ENCODE measurements around the gene RANBP3.

The RANBP3 gene

DNA sequence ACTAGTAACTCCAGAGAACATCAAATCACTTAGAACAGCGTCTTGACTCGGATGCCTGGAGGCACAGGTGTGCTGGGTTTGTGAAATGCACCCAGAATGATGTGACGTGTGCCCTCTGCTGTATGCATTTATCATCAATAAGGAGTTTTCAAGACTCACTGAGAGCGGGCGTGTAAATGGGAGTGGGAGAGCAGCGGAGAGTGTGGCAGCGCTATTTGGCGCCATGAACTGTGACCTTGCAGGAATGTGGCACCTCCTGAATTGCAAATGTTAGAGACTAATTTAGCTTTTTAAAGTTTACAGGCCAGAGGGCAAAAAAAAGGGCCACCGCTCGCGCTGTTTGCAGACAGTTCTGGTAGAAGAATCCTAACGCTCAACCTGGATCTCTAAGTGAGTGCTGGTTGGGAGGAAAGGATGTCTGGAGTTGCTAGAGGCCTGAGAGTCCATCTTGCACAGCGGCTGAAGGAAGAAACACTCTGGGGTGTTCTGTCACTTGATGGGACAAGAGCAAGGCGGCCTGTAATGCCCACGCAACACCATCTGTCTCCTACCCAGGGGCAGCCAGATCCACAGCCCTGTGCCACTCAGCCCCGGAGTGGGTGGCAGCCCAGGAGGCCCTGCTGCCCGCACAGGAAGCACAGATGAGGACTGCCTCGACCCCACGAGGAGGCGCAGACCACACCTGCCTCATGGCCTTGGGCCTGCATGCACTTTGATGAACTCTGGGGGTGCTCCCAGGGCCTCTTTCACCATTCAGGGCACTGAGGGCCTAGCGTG, 19.7 kb downstream of the RANBP3 start:
- TF ChIP-seq ZC3H10 (CRISPR knock-in tag; IDR thresholded peaks at IDR 0.05) (no peak), OSR1 (CRISPR knock-in tag; IDR thresholded peaks at IDR 0.05) (no peak), BACH2 (CRISPR knock-in tag; IDR thresholded peaks at IDR 0.05; ENCODE audit: borderline replicate concordance) (no peak), ZFP30 (CRISPR knock-in tag; IDR thresholded peaks at IDR 0.05) (no peak), TCF4 (CRISPR knock-in tag; IDR thresholded peaks at IDR 0.05; ENCODE audit: borderline replicate concordance) (no peak), ZNF565 (CRISPR knock-in tag; conservative IDR thresholded peaks at IDR 0.05; ENCODE audit: low read depth) (no peak), ARNTL (CRISPR knock-in tag; IDR thresholded peaks at IDR 0.05; ENCODE audit: borderline replicate concordance, low read depth) (no peak)
- TF ChIP-seq, protein P1, sequence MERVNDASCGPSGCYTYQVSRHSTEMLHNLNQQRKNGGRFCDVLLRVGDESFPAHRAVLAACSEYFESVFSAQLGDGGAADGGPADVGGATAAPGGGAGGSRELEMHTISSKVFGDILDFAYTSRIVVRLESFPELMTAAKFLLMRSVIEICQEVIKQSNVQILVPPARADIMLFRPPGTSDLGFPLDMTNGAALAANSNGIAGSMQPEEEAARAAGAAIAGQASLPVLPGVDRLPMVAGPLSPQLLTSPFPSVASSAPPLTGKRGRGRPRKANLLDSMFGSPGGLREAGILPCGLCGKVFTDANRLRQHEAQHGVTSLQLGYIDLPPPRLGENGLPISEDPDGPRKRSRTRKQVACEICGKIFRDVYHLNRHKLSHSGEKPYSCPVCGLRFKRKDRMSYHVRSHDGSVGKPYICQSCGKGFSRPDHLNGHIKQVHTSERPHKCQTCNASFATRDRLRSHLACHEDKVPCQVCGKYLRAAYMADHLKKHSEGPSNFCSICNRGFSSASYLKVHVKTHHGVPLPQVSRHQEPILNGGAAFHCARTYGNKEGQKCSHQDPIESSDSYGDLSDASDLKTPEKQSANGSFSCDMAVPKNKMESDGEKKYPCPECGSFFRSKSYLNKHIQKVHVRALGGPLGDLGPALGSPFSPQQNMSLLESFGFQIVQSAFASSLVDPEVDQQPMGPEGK (CRISPR knock-in tag; IDR thresholded peaks at IDR 0.05; ENCODE audit: borderline replicate concordance), result no peak
- TF ChIP-seq, protein P2, sequence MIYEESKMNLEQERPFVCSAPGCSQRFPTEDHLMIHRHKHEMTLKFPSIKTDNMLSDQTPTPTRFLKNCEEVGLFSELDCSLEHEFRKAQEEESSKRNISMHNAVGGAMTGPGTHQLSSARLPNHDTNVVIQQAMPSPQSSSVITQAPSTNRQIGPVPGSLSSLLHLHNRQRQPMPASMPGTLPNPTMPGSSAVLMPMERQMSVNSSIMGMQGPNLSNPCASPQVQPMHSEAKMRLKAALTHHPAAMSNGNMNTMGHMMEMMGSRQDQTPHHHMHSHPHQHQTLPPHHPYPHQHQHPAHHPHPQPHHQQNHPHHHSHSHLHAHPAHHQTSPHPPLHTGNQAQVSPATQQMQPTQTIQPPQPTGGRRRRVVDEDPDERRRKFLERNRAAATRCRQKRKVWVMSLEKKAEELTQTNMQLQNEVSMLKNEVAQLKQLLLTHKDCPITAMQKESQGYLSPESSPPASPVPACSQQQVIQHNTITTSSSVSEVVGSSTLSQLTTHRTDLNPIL (CRISPR knock-in tag; IDR thresholded peaks at IDR 0.05; ENCODE audit: low read depth), result no peak
- ATAC-seq, result no peak

DNA sequence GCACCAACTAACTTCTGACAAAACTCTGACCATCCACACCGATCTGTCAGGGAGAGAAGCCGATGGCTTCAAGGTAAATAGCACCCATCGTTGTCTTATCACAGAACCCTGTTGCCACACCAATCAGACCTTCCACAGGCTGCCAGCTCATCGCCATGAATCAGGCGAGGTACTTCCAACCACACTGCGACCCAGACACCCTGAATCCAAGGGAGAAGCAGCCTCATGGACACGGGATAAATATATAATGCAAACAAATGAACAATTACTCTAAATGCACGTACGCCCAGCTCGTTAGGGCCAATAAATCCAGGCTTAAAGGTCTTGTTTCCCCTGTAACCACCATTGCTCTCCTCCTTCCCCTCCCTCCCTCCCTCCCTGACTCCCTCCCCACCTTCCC, 20.8 kb downstream of the RANBP3 start:
- ATAC-seq, result no peak
- TF ChIP-seq ZFP3 (CRISPR knock-in tag; IDR thresholded peaks at IDR 0.05) (no peak), PPARA (CRISPR knock-in tag; IDR thresholded peaks at IDR 0.05; ENCODE audit: borderline replicate concordance) (no peak), ISL1 (CRISPR knock-in tag; IDR thresholded peaks at IDR 0.05) (no peak), ARNTL (CRISPR knock-in tag; IDR thresholded peaks at IDR 0.05; ENCODE audit: borderline replicate concordance, low read depth) (no peak), ZNF8 (CRISPR knock-in tag; IDR thresholded peaks at IDR 0.05) (no peak), ZC3H10 (CRISPR knock-in tag; IDR thresholded peaks at IDR 0.05) (no peak), ZNF70 (CRISPR knock-in tag; IDR thresholded peaks at IDR 0.05) (no peak), BACH2 (CRISPR knock-in tag; IDR thresholded peaks at IDR 0.05; ENCODE audit: borderline replicate concordance) (no peak), ZFP30 (CRISPR knock-in tag; IDR thresholded peaks at IDR 0.05) (no peak), TOX (CRISPR knock-in tag; IDR thresholded peaks at IDR 0.05; ENCODE audit: borderline replicate concordance) (no peak), OSR1 (CRISPR knock-in tag; IDR thresholded peaks at IDR 0.05) (no peak), ZNF565 (CRISPR knock-in tag; conservative IDR thresholded peaks at IDR 0.05; ENCODE audit: low read depth) (no peak), TCF4 (CRISPR knock-in tag; IDR thresholded peaks at IDR 0.05; ENCODE audit: borderline replicate concordance) (no peak), GLIS3 (CRISPR knock-in tag; IDR thresholded peaks at IDR 0.05) (no peak), ESRRG (CRISPR knock-in tag; IDR thresholded peaks at IDR 0.05) (no peak)
- TF ChIP-seq, protein P3, sequence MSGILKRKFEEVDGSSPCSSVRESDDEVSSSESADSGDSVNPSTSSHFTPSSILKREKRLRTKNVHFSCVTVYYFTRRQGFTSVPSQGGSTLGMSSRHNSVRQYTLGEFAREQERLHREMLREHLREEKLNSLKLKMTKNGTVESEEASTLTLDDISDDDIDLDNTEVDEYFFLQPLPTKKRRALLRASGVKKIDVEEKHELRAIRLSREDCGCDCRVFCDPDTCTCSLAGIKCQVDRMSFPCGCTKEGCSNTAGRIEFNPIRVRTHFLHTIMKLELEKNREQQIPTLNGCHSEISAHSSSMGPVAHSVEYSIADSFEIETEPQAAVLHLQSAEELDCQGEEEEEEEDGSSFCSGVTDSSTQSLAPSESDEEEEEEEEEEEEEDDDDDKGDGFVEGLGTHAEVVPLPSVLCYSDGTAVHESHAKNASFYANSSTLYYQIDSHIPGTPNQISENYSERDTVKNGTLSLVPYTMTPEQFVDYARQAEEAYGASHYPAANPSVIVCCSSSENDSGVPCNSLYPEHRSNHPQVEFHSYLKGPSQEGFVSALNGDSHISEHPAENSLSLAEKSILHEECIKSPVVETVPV (CRISPR knock-in tag; IDR thresholded peaks at IDR 0.05), result no peak
- TF ChIP-seq, protein P2 (CRISPR knock-in tag; IDR thresholded peaks at IDR 0.05; ENCODE audit: low read depth), result no peak
- TF ChIP-seq, protein P1 (CRISPR knock-in tag; IDR thresholded peaks at IDR 0.05; ENCODE audit: borderline replicate concordance), result no peak
- TF ChIP-seq, protein P4, sequence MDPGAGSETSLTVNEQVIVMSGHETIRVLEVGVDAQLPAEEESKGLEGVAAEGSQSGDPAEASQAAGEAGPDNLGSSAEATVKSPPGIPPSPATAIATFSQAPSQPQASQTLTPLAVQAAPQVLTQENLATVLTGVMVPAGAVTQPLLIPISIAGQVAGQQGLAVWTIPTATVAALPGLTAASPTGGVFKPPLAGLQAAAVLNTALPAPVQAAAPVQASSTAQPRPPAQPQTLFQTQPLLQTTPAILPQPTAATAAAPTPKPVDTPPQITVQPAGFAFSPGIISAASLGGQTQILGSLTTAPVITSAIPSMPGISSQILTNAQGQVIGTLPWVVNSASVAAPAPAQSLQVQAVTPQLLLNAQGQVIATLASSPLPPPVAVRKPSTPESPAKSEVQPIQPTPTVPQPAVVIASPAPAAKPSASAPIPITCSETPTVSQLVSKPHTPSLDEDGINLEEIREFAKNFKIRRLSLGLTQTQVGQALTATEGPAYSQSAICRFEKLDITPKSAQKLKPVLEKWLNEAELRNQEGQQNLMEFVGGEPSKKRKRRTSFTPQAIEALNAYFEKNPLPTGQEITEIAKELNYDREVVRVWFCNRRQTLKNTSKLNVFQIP (CRISPR knock-in tag; IDR thresholded peaks at IDR 0.05; ENCODE audit: borderline replicate concordance, low read depth), result no peak
- TF ChIP-seq, protein P5, sequence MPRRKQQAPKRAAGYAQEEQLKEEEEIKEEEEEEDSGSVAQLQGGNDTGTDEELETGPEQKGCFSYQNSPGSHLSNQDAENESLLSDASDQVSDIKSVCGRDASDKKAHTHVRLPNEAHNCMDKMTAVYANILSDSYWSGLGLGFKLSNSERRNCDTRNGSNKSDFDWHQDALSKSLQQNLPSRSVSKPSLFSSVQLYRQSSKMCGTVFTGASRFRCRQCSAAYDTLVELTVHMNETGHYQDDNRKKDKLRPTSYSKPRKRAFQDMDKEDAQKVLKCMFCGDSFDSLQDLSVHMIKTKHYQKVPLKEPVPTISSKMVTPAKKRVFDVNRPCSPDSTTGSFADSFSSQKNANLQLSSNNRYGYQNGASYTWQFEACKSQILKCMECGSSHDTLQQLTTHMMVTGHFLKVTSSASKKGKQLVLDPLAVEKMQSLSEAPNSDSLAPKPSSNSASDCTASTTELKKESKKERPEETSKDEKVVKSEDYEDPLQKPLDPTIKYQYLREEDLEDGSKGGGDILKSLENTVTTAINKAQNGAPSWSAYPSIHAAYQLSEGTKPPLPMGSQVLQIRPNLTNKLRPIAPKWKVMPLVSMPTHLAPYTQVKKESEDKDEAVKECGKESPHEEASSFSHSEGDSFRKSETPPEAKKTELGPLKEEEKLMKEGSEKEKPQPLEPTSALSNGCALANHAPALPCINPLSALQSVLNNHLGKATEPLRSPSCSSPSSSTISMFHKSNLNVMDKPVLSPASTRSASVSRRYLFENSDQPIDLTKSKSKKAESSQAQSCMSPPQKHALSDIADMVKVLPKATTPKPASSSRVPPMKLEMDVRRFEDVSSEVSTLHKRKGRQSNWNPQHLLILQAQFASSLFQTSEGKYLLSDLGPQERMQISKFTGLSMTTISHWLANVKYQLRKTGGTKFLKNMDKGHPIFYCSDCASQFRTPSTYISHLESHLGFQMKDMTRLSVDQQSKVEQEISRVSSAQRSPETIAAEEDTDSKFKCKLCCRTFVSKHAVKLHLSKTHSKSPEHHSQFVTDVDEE (CRISPR knock-in tag; IDR thresholded peaks at IDR 0.05), result no peak

All from SK-N-SH treated with all-trans-retinoic acid at 6 μM for 48 hours (cell line).